Limb (tissue), 2 donors: ENCODE results near the gene HEYL.

ENCODE experiments used
- DNase-seq, 2 donors: peaks; one replicate each; pipeline ENCODE4 v3.0.0-alpha.2; 2016; ENCODE audit errors: extremely low spot score in 2 of 2

The HEYL gene

DNA sequence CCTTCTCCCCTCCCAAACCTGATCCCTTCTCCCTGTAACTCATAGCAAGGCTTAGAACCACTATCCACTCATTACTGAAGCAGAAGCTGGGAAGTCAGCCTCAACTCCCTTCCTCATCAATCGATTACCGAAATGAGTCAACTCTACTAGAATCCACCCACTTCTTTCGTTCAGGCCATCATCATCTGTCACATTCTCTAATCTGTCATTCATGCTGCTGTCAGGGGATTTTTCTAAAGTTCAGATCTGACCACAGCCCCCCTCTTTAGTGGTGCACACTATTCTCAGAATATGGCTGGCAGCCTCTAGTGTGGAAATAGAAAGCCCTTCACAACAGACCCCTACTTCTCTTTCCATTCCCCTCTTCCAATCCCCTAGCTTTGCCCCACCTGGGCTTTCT is 27.3 kb upstream of the HEYL start:
- no peak for DNase-seq

GRCh38 chr1:39663559-39663958 is 24.1 kb upstream of the HEYL start:
- no peak for DNase-seq

DNA sequence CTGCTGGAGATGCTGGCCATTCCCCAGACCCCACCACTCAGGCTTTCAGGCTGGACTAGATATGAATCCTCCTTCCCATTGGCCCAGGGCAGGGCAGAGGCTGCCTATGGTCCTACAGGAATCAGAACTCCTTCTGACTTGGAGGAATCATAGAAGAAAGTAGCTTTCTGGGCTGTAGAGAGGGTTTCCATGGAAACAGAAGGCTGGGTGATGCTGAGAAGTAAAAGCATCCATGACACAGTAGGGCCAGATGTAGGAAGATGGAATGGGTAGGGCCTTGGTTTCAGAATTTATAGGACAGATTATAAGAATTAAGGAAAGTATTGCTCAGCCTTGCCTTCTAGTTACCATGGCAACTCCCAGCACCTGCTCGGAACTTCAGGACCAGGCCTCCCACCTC is 23.4 kb upstream of the HEYL start:
- DNase-seq: no peak

DNA sequence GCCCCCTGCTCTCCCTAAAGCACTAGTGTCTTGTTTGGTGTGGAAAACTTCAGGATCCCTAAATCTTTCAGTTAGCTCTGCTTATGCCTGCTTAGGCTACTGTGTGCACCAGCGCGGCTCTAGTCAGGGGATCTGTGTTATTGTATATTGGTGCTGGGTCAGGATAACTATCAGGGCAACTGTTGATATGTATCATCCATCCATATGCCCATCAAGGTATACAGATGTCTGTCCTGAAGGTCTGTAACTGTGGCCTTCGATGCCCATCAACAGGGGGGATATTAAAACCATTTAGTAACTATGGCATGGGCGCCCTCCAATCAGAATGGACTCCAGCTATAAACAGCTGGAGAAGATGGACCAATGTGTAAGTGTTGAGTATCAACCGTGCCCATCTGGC is 20.1 kb upstream of the HEYL start:
- no peak for DNase-seq

DNA sequence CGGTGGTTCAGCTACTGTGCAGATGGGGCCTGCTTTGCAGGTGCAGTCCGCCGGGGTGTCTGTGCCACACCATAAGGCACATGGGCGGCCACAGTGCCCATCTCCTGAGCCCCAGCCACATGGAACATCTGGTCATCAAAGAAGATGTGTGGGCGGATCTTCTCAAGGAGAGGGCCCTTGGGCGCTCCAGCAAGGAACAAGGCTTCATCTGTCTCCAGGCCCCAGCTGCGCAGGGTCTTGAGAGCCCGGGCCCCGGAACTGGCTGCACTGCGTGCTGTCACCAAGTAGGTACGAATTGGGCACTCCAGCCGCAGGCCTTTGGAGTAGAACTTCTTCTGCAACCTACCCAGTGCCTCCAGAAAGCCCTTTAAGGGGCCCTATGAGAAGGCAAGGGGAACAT is 19.7 kb upstream of the HEYL start:
- no peak for DNase-seq

- DNase-seq: peak in 1 of 2 donors; percentile 73
Observed at GRCh38 chr1:39657923-39658485, 18.6 kb upstream of the HEYL start.

- no peak for DNase-seq
Observed at GRCh38 chr1:39657402-39657801, 18.0 kb upstream of the HEYL start.

DNA sequence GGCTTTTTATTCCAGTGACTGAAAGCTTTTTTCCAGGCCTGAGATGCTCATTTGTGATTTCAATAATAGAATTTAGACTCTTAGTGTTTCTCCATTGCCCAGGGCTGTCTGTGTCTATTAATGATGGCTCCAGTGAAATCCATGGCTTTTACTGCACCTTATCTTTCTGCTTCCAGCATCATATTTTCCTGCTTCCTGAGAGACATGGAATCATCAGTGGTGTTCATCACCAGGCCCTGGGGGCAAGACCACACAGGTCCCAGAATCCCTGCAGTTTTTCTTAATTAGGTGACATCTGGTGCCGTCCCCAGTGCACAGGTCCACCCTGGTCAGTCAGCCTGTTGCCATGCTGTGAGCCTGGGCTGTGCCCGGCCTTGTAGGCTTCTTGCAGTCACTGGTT is 16.9 kb upstream of the HEYL start:
- DNase-seq: no peak

- no peak for DNase-seq
Observed at GRCh38 chr1:39655578-39656268, 16.3 kb upstream of the HEYL start.

DNA sequence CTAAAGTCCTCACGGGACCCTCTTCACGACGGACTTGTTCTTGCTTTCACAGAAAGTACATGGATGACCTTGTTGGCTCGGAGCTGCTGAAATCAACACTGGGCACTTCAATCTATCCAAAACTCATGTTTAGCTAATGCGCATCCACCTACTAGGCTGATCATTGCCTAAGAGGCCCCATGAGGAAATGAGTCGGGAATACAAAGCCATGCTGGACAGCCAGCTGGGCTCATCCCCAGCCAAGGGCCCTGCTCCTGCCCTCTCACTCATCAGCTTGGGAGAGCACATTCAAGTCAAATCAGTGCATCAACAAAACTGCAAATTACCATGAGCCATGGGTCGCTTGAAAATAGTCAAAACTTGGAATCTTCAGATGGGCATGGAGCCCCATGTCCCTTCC is 14.8 kb upstream of the HEYL start:
- DNase-seq: no peak

DNA sequence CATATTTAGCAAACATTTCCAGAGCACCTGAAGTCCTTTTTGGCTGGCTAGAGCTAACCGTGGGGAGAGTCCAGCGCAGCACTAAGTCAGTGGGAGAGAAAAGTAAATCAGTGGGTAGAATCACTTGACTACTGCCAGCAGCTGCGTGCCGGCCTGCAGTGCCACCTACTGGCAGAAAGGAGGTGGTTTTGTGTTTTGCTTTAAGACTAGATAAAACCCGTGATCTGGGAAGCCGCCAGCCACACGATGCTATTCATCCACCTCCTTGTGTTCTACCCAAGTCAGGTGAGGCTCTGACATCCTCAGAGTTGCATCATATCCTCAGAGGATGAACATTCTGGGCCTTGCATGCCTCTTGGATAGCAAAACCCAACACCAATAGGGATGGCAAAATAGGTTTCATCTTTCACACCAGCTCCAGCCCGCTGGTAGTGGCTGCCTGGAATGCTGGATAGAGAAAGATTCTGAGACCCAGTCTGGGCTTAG is 14.1 kb upstream of the HEYL start:
- DNase-seq: peak; percentile 76 to 85

- no peak for DNase-seq
Observed at GRCh38 chr1:39652554-39652953, 13.1 kb upstream of the HEYL start.

DNA sequence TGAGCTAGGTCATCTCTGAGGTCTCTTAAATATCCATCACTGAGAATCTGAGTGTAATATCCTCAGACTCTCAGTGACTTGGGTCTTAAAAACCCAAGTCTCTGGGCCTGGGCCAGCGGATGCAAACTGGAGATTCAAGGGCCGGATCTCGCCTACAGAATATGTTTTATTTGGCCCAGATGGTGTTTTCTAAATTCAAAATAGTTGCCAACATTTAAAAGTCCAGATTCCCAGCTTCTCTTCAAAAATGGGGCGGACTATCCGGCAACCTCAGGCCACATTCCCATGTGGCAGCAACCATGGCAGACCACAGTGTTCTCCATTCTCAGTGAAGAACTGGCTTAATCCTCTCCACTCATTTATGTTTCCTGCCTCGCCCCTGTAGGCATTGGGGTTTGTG is 12.7 kb upstream of the HEYL start:
- DNase-seq: no peak

DNA sequence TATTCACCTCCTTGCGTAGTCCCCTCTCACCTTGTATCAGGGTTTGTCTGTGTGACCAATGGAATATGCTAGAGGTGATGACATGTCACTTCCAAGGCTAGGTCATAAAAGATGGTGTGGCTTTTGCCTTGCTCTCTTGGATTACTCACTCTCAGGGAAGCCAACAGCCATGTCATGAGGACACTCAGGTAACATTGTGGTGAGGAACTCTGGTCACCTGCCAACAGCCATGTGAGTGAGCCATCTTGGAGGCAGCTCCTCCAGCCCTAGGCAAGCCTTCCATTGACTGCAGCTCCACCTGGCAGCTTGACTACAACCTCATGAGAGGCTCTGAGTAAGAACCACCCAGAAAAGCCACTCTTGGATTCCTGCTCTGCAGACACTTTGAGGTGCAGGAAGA is 11.0 kb upstream of the HEYL start:
- no peak for DNase-seq

GRCh38 chr1:39649636-39650185 is 10.3 kb upstream of the HEYL start:
- no peak for DNase-seq

- DNase-seq: no peak
Observed at GRCh38 chr1:39648496-39648895, 9.1 kb upstream of the HEYL start.

DNA sequence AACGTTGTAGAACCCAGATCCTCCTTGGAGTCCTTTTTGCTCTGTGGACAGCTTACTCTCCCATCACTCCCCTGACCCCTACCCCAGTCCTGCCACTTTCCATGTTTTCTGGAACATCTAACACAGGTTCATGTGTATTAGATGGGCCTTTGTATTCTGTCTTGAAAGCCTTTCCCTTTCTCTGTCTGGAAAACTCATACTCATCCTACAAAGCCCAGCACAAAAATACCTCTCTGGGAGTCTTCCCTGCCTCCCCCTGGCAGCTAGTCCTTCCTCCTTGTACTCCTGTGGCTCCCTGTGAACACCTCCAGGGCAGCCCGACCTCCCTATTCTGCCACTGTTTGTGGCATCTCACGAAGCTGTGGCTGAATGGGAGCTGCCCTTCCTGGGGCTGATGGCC is 7.8 kb upstream of the HEYL start:
- no peak for DNase-seq

GRCh38 chr1:39646232-39647081 is 7.0 kb upstream of the HEYL start:
- peak; percentile 89 to 92 for DNase-seq

DNA sequence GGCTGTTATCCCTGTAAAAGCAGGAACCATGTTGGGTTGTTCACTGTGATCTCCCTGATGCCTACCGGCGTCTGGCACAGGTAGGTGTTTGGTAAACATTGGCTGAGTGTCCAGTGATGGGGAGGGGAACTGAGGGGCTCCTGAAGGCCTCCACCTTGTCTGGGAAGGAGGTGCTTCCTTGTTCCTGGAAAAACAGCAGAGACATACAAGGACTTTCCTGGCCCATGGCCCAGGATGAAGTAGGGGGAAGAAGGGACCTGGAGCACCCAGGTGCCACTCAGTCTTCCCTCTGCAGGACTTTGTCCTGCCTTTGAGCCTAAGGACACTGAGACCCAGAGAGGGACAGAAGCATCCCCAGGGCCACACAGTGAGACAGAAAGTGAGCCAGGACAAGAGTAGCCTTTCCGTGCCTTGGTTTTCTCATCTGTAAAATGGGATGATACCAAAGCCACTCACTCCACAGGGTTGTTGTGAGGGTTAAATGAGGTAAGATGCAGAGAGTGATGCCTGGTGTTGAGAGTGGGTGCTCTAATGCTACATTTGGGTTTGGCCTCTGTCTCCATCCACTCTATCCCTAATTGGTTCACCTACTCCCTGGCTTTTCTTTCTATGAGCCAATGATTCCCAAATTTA is 6.1 kb upstream of the HEYL start:
- DNase-seq: no peak

DNA sequence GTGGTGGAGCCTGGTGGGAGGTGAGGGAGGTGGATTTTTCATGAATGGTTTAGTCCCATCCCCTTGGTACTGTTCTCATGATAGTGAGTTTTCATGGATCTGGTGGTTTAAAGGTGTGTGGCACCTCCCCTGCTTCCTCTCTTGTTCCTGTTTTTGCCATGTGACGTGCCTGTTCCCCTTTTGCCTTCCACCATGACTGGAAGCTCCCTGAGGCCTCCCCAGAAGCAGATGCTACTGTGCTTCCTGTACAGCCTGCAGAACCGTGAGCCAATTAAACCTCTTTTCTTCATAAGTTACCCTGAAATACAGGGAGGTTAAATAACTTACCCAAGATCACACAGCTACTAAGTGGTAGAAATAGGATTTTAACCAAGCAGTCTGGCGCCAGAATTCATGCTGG is 4.3 kb upstream of the HEYL start:
- no peak for DNase-seq

- DNase-seq: no peak
Observed at GRCh38 chr1:39642796-39643195, 3.4 kb upstream of the HEYL start.

- no peak for DNase-seq
Observed at GRCh38 chr1:39640861-39641260, 1.4 kb upstream of the HEYL start.
